GM19239 (cell line): ENCODE measurements around the gene SNRPB.

Experiments
- DNase-seq: peaks from one replicate; pipeline ENCODE4 v3.0.0; 2011; ENCODE audit warnings: low spot score; ENCODE audit not compliant: insufficient read length
- FAIRE-seq: peaks from 2 replicates; lab custom pipeline; 2011; peaks lifted over from hg19 to GRCh38; lab: Jason Lieb, UNC

Gene SNRPB

DNA sequence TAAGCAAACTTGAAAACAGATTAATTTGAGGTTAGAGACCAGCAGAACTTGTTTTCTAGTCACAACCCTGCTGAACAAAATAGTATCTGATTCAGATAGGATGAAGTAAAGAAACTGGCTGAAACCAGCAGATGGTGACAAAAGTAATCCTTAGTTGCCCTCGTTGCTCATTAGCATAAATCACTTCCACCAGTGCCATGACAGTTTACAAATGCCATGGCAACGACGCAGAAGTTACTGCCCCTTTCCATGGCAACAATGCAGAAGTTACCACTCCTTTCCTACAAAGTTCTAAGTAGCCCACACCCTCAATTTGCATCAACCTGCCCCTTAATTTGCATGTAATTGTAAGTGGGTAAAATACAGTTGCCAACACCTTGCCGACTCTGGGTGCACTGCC is 23.7 kb downstream of the SNRPB start:
- DNase-seq (no peak), FAIRE-seq (no peak)

DNA sequence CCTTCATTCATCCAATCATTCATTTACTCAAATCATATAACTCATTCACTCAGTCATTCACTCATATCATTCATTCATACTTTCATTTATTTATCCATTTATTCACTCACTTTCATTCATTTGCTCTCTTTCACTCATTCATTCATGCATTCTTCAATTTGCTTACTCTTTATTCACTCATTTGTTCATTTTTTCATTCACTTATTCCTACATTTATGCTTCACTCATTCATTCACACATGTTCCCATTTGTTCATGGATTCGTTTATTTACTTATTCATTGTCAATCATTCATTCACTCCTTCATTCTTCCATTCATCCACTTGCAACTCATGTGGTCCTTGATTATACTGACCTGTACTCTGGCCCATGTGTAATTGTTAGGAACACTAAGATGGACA is 39.4 kb downstream of the SNRPB start:
- no peak for DNase-seq
- no peak for FAIRE-seq

- FAIRE-seq (no peak), DNase-seq (no peak)
These were observed 40.1 kb downstream of the SNRPB start for GRCh38 chr20:2430538-2430937.

- DNase-seq, result no peak
- FAIRE-seq, result no peak
These were observed 41.5 kb downstream of the SNRPB start for GRCh38 chr20:2429051-2429450.

GRCh38 chr20:2421247-2421646 is 49.3 kb downstream of the SNRPB start:
- no peak for DNase-seq
- FAIRE-seq, result no peak

DNA sequence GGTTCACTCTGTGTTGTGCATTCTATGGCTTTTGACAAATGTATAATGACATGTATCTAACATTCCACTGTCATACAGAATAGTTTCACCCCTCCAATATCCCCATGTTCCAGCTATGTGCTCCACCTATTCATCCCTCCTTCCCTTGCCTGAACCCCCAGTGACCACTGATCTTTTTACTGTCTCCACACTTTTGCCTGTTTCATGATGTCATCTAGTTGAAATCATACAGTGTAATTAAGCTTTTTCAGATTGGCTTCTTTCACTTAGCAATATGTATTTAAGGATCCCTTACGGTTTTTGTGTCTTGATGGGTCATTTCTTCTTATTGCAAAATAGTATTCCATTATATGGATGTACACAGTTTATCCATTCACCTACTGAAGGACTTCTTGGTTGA is 50.1 kb downstream of the SNRPB start:
- DNase-seq (no peak), FAIRE-seq (no peak)

- DNase-seq, result no peak
- FAIRE-seq, result no peak
These were observed 52.2 kb downstream of the SNRPB start for GRCh38 chr20:2418388-2418787.

- DNase-seq (no peak), FAIRE-seq (no peak)
These were observed 53.4 kb downstream of the SNRPB start for GRCh38 chr20:2417213-2417541.

DNA sequence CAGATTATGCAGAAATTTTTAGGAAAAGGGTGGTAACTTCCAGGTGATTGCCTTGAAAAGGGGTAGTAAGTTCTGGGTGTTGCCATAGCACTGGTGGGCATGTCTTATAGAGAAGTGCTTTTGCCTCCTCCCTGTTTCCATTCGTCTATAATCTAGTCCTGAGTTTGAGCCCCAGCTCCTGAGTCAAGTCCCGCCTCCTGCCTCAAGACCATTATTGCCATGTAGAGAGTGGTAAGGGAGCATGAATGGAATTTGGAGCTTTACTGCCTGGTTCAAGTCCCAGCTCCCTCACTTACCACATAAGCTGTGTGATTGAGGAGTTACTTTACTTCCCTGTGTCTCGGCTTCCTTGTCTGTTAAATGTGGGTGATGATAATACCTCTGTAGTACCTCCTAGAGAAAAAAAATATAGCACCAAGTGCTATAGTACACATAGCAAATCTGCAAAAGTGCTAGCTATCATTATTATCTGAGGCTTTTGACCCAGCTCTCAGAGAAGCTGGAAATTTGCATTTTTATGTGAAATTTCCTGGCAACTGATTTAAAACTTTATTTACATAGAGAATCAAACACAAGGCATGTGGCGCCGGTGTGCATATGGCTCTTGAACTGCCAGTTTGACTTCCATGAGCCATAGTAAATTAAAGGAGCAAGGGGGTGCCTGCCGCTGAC is 53.9 kb downstream of the SNRPB start:
- FAIRE-seq (no peak), DNase-seq (no peak)
